ENCODE results near the gene RUSC1.
A peak's percentile ranks its signal among the peaks of the same experiment; 100 is the strongest.

RUSC1 gene

DNA sequence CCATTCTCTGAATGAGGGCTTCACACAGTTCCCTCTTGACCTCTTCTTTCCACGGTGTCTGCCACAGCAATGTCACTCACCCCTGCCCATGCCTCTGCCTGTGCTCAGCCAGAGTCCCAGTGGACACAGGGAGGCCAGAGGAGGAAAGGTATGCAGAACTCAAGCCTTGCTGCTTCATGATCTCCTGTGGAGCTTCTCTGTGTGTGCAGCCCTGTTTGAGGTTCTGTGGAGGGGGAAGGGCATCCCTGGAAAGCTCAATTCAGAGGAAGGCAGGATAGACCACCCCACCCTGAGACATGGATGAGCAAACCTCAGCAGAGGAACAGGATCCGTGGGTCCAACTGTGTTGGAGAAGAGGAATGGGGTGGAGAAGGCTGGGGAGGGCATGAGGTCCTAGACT, 41.4 kb upstream of the RUSC1 start:
- Histone ChIP-seq H3K9ac (ENCODE audit: low read length) (0 out of 2 replicates have a peak overlapping the region, but pooled peaks have one; percentile 82), H3F3A (ENCODE audit: insufficient read depth) (peaks cover 36% of the 10 kb centered on the region), H3K9me3 (ENCODE audit: insufficient read depth, low read length) (no peaks in the 10 kb centered on the region), H3K9me2 (replicated peaks; ENCODE audit: insufficient read depth, low read length) (no peaks in the 10 kb centered on the region), H3K27me3 (ENCODE audit: low read length) (no peaks in the 10 kb centered on the region), H2AFZ (ENCODE audit: low read depth, low read length, severe bottlenecking) (no peak overlapping the region), H3K36me3 (ENCODE audit: low read length) (no peaks in the 10 kb centered on the region), H3K4me3 (ENCODE audit: insufficient read depth, low read length, poor library complexity, severe bottlenecking) (no peak overlapping the region), H3K27ac (ENCODE audit: low read depth, low read length) (no peak overlapping the region), H4K20me1 (ENCODE audit: low read depth, low read length) (no peaks in the 10 kb centered on the region), H3K4me2 (ENCODE audit: low read depth, low read length, poor library complexity, severe bottlenecking) (no peak overlapping the region), H3K79me2 (ENCODE audit: insufficient read depth, low read length) (0 out of 2 replicates have a peak, but pooled peaks cover 6% of the 10 kb centered on the region)
- TF ChIP-seq, protein P1, sequence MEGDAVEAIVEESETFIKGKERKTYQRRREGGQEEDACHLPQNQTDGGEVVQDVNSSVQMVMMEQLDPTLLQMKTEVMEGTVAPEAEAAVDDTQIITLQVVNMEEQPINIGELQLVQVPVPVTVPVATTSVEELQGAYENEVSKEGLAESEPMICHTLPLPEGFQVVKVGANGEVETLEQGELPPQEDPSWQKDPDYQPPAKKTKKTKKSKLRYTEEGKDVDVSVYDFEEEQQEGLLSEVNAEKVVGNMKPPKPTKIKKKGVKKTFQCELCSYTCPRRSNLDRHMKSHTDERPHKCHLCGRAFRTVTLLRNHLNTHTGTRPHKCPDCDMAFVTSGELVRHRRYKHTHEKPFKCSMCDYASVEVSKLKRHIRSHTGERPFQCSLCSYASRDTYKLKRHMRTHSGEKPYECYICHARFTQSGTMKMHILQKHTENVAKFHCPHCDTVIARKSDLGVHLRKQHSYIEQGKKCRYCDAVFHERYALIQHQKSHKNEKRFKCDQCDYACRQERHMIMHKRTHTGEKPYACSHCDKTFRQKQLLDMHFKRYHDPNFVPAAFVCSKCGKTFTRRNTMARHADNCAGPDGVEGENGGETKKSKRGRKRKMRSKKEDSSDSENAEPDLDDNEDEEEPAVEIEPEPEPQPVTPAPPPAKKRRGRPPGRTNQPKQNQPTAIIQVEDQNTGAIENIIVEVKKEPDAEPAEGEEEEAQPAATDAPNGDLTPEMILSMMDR (IDR thresholded peaks at IDR 0.05; ENCODE audit: insufficient read depth, low read length, poor library complexity, severe bottlenecking), result no peak
- TF ChIP-seq EZH2phosphoT487 (conservative IDR thresholded peaks at IDR 0.05; ENCODE audit: low read length), result no peak

- Histone ChIP-seq H3K9me3 (ENCODE audit: insufficient read depth, low read length) (no peaks in the 10 kb centered on the region), H3K27me3 (ENCODE audit: low read length) (no peaks in the 10 kb centered on the region), H3K4me3 (ENCODE audit: insufficient read depth, low read length, poor library complexity, severe bottlenecking) (no peak overlapping the region), H3K27ac (ENCODE audit: low read depth, low read length) (no peak overlapping the region), H3K9ac (ENCODE audit: low read length) (no peak overlapping the region), H3K79me2 (ENCODE audit: insufficient read depth, low read length) (0 out of 2 replicates have a peak, but pooled peaks cover 6% of the 10 kb centered on the region), H3K9me2 (replicated peaks; ENCODE audit: insufficient read depth, low read length) (no peaks in the 10 kb centered on the region), H3K36me3 (ENCODE audit: low read length) (no peaks in the 10 kb centered on the region), H3K4me2 (ENCODE audit: low read depth, low read length, poor library complexity, severe bottlenecking) (no peak overlapping the region), H3F3A (ENCODE audit: insufficient read depth) (peaks cover 18% of the 10 kb centered on the region; the same call in 1 of the 2 replicates), H4K20me1 (ENCODE audit: low read depth, low read length) (no peaks in the 10 kb centered on the region), H2AFZ (ENCODE audit: low read depth, low read length, severe bottlenecking) (no peak overlapping the region)
- TF ChIP-seq, protein P1 (IDR thresholded peaks at IDR 0.05; ENCODE audit: insufficient read depth, low read length, poor library complexity, severe bottlenecking), result no peak
- TF ChIP-seq EZH2phosphoT487 (conservative IDR thresholded peaks at IDR 0.05; ENCODE audit: low read length), result no peak
These were observed 38.1 kb upstream of the RUSC1 start for GRCh38 chr1:155282488-155283091.

GRCh38 chr1:155284476-155284875, 36.2 kb upstream of the RUSC1 start:
- Histone ChIP-seq H2AFZ (ENCODE audit: low read depth, low read length, severe bottlenecking) (no peak overlapping the region), H3F3A (ENCODE audit: insufficient read depth) (peaks cover 2% of the 10 kb centered on the region; the same call in 1 of the 2 replicates), H3K27ac (ENCODE audit: low read depth, low read length) (no peak overlapping the region), H3K27me3 (ENCODE audit: low read length) (no peaks in the 10 kb centered on the region), H3K4me2 (ENCODE audit: low read depth, low read length, poor library complexity, severe bottlenecking) (no peak overlapping the region), H3K4me3 (ENCODE audit: insufficient read depth, low read length, poor library complexity, severe bottlenecking) (no peak overlapping the region), H3K9ac (ENCODE audit: low read length) (no peak overlapping the region), H3K9me3 (ENCODE audit: insufficient read depth, low read length) (no peaks in the 10 kb centered on the region), H3K79me2 (ENCODE audit: insufficient read depth, low read length) (0 out of 2 replicates have a peak, but pooled peaks cover 3% of the 10 kb centered on the region), H3K9me2 (replicated peaks; ENCODE audit: insufficient read depth, low read length) (no peaks in the 10 kb centered on the region), H3K36me3 (ENCODE audit: low read length) (no peaks in the 10 kb centered on the region), H4K20me1 (ENCODE audit: low read depth, low read length) (no peaks in the 10 kb centered on the region)
- TF ChIP-seq, protein P1 (IDR thresholded peaks at IDR 0.05; ENCODE audit: insufficient read depth, low read length, poor library complexity, severe bottlenecking), result no peak
- no peak for TF ChIP-seq EZH2phosphoT487 (conservative IDR thresholded peaks at IDR 0.05; ENCODE audit: low read length)

Data from SU-DHL-6 (cell line).